ENCODE measurements around the gene DMWD.

The DMWD gene

DNA sequence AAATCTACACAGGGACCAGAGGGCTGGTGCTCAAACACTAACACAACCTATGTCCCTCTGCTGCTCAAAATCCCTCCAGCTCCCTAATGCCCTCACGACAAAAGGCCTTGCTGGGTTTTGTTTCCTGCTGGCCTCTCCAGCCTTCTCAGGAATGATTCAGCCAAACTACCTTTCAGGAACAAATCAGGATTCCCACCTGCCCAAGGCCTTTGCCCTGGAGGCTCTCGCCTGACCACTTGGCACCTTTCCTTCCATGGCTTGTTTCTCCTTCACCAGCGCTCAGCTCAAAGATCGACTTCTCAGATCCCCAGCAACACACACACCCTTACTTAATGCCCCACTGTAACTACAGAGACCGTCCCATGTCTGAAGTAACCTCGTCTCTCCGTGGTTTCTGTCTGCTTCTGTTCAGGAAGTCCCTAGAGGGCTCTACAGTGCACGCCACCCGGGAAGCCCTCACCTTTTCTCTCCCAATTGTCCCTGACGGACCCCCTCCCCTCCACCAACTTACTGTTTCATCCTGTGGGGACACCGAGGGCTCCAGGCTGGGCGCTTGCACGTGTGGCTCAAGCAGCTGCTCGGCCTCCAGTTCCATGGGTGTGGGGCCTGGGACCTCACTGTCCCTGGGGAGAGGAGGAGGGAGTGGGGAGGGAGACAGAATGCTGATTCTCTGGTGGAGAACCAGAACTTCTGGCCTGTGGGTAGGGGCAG lies 20.4 kb downstream of the DMWD start:
- peak in 1 of 2 experiments; percentile 32 for DNase-seq (ENCODE audit: low read depth in 1 of 2, low spot score in 1 of 2)
- H3K4me3 ChIP-seq (replicated peaks; ENCODE audit: insufficient read depth, low read length): no peak overlapping the region
- peaks cover 42% of the 10 kb centered on the region for H3K27me3 ChIP-seq (ENCODE audit: insufficient read depth, poor library complexity, severe bottlenecking)
- no peak overlapping the region for H3K27ac ChIP-seq (replicated peaks)
- TF ChIP-seq CTCF (IDR thresholded peaks at IDR 0.05; ENCODE audit: insufficient read depth, low read length): no peak
- TF ChIP-seq, protein P1, sequence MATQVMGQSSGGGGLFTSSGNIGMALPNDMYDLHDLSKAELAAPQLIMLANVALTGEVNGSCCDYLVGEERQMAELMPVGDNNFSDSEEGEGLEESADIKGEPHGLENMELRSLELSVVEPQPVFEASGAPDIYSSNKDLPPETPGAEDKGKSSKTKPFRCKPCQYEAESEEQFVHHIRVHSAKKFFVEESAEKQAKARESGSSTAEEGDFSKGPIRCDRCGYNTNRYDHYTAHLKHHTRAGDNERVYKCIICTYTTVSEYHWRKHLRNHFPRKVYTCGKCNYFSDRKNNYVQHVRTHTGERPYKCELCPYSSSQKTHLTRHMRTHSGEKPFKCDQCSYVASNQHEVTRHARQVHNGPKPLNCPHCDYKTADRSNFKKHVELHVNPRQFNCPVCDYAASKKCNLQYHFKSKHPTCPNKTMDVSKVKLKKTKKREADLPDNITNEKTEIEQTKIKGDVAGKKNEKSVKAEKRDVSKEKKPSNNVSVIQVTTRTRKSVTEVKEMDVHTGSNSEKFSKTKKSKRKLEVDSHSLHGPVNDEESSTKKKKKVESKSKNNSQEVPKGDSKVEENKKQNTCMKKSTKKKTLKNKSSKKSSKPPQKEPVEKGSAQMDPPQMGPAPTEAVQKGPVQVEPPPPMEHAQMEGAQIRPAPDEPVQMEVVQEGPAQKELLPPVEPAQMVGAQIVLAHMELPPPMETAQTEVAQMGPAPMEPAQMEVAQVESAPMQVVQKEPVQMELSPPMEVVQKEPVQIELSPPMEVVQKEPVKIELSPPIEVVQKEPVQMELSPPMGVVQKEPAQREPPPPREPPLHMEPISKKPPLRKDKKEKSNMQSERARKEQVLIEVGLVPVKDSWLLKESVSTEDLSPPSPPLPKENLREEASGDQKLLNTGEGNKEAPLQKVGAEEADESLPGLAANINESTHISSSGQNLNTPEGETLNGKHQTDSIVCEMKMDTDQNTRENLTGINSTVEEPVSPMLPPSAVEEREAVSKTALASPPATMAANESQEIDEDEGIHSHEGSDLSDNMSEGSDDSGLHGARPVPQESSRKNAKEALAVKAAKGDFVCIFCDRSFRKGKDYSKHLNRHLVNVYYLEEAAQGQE (IDR thresholded peaks at IDR 0.05; ENCODE audit: insufficient replicate concordance, low read depth): no peak
- no peak for TF ChIP-seq GABPA (IDR thresholded peaks at IDR 0.05; ENCODE audit: low read depth)
- no peak for TF ChIP-seq POLR2AphosphoS5 (IDR thresholded peaks at IDR 0.05; ENCODE audit: low read depth)
- TF ChIP-seq SPI1 (IDR thresholded peaks at IDR 0.05; ENCODE audit: borderline replicate concordance, low read depth): no peak

DNA sequence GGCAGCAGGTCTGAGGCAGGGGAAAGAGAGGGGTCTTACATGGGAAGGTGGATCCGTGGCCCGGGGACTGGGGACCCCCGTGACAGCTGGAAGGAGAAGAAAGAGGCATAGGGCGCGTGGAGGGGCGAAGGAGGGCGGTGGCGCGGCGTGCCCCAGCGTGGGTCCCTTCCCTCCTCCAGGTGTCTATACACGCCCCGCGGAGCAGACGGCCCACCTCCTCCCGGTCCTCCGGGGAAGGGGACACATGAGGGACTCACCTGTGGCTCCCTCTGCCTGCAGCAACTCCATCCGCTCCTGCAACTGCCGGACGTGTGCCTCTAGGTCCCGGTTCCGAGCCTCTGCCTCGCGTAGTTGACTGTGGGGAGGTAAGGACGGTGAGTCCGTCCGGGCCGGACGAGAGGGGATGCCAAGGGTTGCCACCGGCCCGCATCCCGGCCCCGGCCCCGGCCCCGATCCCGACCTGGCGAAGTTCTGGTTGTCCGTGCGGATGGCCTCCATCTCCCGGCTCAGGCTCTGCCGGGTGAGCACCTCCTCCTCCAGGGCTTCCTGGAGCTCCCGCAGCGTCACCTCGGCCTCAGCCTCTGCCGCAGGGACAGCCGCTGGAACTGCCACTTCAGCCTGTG lies 21.2 kb downstream of the DMWD start:
- Histone ChIP-seq H3K4me3 (replicated peaks; ENCODE audit: insufficient read depth, low read length) (no peak overlapping the region), H3K27ac (replicated peaks) (no peak overlapping the region), H3K27me3 (ENCODE audit: insufficient read depth, poor library complexity, severe bottlenecking) (peaks cover 41% of the 10 kb centered on the region)
- DNase-seq (ENCODE audit: low read depth in 1 of 2, low spot score in 1 of 2): no peak
- TF ChIP-seq POLR2AphosphoS5 (IDR thresholded peaks at IDR 0.05; ENCODE audit: low read depth) (no peak), GABPA (IDR thresholded peaks at IDR 0.05; ENCODE audit: low read depth) (no peak), CTCF (IDR thresholded peaks at IDR 0.05; ENCODE audit: insufficient read depth, low read length) (no peak), SPI1 (IDR thresholded peaks at IDR 0.05; ENCODE audit: borderline replicate concordance, low read depth) (no peak)
- TF ChIP-seq, protein P1 (IDR thresholded peaks at IDR 0.05; ENCODE audit: insufficient replicate concordance, low read depth): no peak

DNA sequence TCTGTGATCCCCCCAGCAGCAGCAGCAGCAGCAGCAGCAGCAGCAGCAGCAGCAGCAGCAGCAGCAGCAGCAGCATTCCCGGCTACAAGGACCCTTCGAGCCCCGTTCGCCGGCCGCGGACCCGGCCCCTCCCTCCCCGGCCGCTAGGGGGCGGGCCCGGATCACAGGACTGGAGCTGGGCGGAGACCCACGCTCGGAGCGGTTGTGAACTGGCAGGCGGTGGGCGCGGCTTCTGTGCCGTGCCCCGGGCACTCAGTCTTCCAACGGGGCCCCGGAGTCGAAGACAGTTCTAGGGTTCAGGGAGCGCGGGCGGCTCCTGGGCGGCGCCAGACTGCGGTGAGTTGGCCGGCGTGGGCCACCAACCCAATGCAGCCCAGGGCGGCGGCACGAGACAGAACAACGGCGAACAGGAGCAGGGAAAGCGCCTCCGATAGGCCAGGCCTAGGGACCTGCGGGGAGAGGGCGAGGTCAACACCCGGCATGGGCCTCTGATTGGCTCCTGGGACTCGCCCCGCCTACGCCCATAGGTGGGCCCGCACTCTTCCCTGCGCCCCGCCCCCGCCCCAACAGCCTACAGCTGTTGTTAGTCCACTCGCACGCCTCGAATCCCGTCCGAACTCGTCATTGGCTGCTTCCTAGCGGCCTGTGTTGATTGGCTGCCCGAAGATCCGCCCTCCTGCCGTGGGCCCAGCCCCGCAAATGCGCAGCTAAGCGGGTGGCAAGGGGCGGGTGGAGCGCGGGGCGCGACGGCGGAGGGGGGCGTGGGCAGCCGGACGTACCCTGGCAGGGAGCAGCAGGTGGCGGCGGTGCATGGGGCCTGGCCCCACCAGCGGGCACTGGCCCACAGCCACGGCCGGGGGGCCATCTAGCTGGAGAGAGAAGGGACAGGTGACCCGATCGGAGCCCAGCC lies 22.2 kb downstream of the DMWD start:
- peak; percentile 81 to 85 for DNase-seq (ENCODE audit: low read depth in 1 of 2, low spot score in 1 of 2)
- peak overlapping the region; percentile 69 for H3K4me3 ChIP-seq (replicated peaks; ENCODE audit: insufficient read depth, low read length)
- TF ChIP-seq SPI1 (IDR thresholded peaks at IDR 0.05; ENCODE audit: borderline replicate concordance, low read depth) (no peak), CTCF (IDR thresholded peaks at IDR 0.05; ENCODE audit: insufficient read depth, low read length) (peak; percentile 40)
- no peak overlapping the region for H3K27ac ChIP-seq (replicated peaks)
- H3K27me3 ChIP-seq (ENCODE audit: insufficient read depth, poor library complexity, severe bottlenecking): peaks cover 41% of the 10 kb centered on the region
